ENCODE data around the gene UVSSA. TPM values are rescaled to one million over a fixed set of nuclear protein-coding genes. Genes with fewer than 3 reads are reported as not detected.
"Not testable (repeated sequence)": the region's sequence is repeated elsewhere in the genome, so short reads cannot be mapped to it uniquely, and the experiment has no call there.

Gene UVSSA
- total and polyA plus RNA-seq, 5 experiments from 2014 or later: 1.9 to 39.5 (median 6.2) TPM

GRCh38 chr4:1416948-1417260, 69.9 kb downstream of the UVSSA start:
- DNase-seq: peak in 1 of 10 donors; percentile 38
- POLR2A ChIA-PET: no interaction called here
- no peak overlapping the region for H3K27ac Mint-ChIP-seq
- peak overlapping the region in 1 of 10 donors; percentile 9 for H3K4me3 Mint-ChIP-seq
- H3K36me3 Mint-ChIP-seq: peaks cover 0 to 7% (median 0%) of the 10 kb centered on the region in 3 donors
- H3K9me3 Mint-ChIP-seq: peaks cover 0 to 5% (median 0%) of the 10 kb centered on the region in 9 donors
- H3K4me1 Mint-ChIP-seq: peaks cover 0 to 12% (median under 1%) of the 10 kb centered on the region in 4 donors
- peaks cover 18 to 66% (median 36%) of the 10 kb centered on the region in 5 donors for H3K27me3 Mint-ChIP-seq
- ATAC-seq: no peak

GRCh38 chr4:1417522-1418390, 70.7 kb downstream of the UVSSA start:
- H3K27me3 Mint-ChIP-seq: peaks cover 17 to 59% (median 37%) of the 10 kb centered on the region in 5 donors
- no peak overlapping the region for H3K4me3 Mint-ChIP-seq
- POLR2A ChIA-PET: no interaction called here
- DNase-seq: peak in 1 of 10 donors; percentile 45
- no peak for ATAC-seq
- peaks cover 0 to 7% (median 0%) of the 10 kb centered on the region in 3 donors for H3K36me3 Mint-ChIP-seq
- no peak overlapping the region for H3K27ac Mint-ChIP-seq
- peaks cover 0 to 12% (median under 1%) of the 10 kb centered on the region in 4 donors for H3K4me1 Mint-ChIP-seq
- H3K9me3 Mint-ChIP-seq: peaks cover 0 to 5% (median 0%) of the 10 kb centered on the region in 9 donors

- H3K9me3 Mint-ChIP-seq: peaks cover 0 to 5% (median 0%) of the 10 kb centered on the region in 9 donors
- peaks cover 0 to 7% (median 0%) of the 10 kb centered on the region in 3 donors for H3K36me3 Mint-ChIP-seq
- POLR2A ChIA-PET: no interaction called here
- H3K4me3 Mint-ChIP-seq: no peak overlapping the region
- H3K27me3 Mint-ChIP-seq: peaks cover 15 to 51% (median 38%) of the 10 kb centered on the region in 5 donors
- no peak overlapping the region for H3K27ac Mint-ChIP-seq
- peaks cover 0 to 10% (median under 1%) of the 10 kb centered on the region in 4 donors for H3K4me1 Mint-ChIP-seq
- ATAC-seq: no peak
- peak in 2 of 10 donors; percentile 9 to 45 for DNase-seq
Observed at GRCh38 chr4:1418494-1419285, 71.7 kb downstream of the UVSSA start.

- Mint-ChIP-seq H3K27me3 (peaks cover 17 to 57% (median 42%) of the 10 kb centered on the region in 5 donors), H3K27ac (peak overlapping the region in 1 of 10 donors; percentile 52), H3K4me3 (no peak overlapping the region), H3K9me3 (peaks cover 0 to 5% (median 0%) of the 10 kb centered on the region in 9 donors), H3K4me1 (peaks cover 0 to 7% (median under 1%) of the 10 kb centered on the region in 4 donors), H3K36me3 (peaks cover 0 to 4% (median 0%) of the 10 kb centered on the region in 3 donors)
- DNase-seq (no peak), ATAC-seq (no peak)
- POLR2A ChIA-PET: no interaction called here
Observed at GRCh38 chr4:1419708-1420107, 72.7 kb downstream of the UVSSA start.

- no peak overlapping the region for H3K27ac Mint-ChIP-seq
- H3K36me3 Mint-ChIP-seq: peaks cover 0 to under 1% (median 0%) of the 10 kb centered on the region in 3 donors
Observed at GRCh38 chr4:1421657-1422056, 74.6 kb downstream of the UVSSA start.

GRCh38 chr4:1427010-1427409, 80.0 kb downstream of the UVSSA start:
- ATAC-seq (no peak), DNase-seq (no peak)
- no peaks in the 10 kb centered on the region for H3K4me1 Mint-ChIP-seq
- no peaks in the 10 kb centered on the region for H3K36me3 Mint-ChIP-seq
- no peak overlapping the region for H3K4me3 Mint-ChIP-seq
- H3K27ac Mint-ChIP-seq: peak overlapping the region in 1 of 10 donors; percentile 65
- H3K9me3 Mint-ChIP-seq: peaks cover 0 to 2% (median 0%) of the 10 kb centered on the region in 9 donors
- POLR2A ChIA-PET: no interaction called here
- H3K27me3 Mint-ChIP-seq: peaks cover 15 to 43% (median 28%) of the 10 kb centered on the region in 5 donors

More at GRCh38 chr4:1421657-1422056, 74.6 kb downstream of the UVSSA start:
- POLR2A ChIA-PET: no interaction called here
- H3K9me3 Mint-ChIP-seq: peaks cover 0 to 2% (median 0%) of the 10 kb centered on the region in 9 donors
- H3K4me3 Mint-ChIP-seq: no peak overlapping the region
- no peaks in the 10 kb centered on the region for H3K4me1 Mint-ChIP-seq
- H3K27me3 Mint-ChIP-seq: peaks cover 18 to 60% (median 42%) of the 10 kb centered on the region in 5 donors
- no peak for DNase-seq
- ATAC-seq: no peak

- H3K27me3 Mint-ChIP-seq: peaks cover 0 to 32% (median 14%) of the 10 kb centered on the region in 5 donors
- H3K9me3 Mint-ChIP-seq, ATAC-seq, DNase-seq, H3K4me1 Mint-ChIP-seq, POLR2A ChIA-PET, H3K4me3 Mint-ChIP-seq, H3K36me3 Mint-ChIP-seq, H3K27ac Mint-ChIP-seq: not testable (repeated sequence)
Observed at GRCh38 chr4:1443688-1444172, 96.7 kb downstream of the UVSSA start.

Other genes with a start within 250 kb of the UVSSA start
- 1 to 10 TPM; 7.7 to 8.5 TPM for gene RNF212, start 233.6 kb upstream of the UVSSA start, total RNA-seq
- gene RNF212, start 233.6 kb upstream of the UVSSA start, polyA plus RNA-seq: 1 to 10 TPM; 3.1 to 4.4 (median 3.5) TPM
- 10 to 100 TPM; 16.5 to 16.6 TPM for gene SPON2, start 174.6 kb upstream of the UVSSA start, total RNA-seq
- gene SPON2, start 174.6 kb upstream of the UVSSA start, polyA plus RNA-seq: 10 to 100 TPM in 1 of 3 donors, 1 to 10 TPM in 2; 8.5 to 45.9 (median 9.5) TPM
- 100 to 1,000 TPM; 189 to 193 TPM for gene CTBP1, start 98.1 kb upstream of the UVSSA start, total RNA-seq
- 100 to 1,000 TPM in 1 of 3 donors, 10 to 100 TPM in 2; 51.0 to 104 (median 93.7) TPM for gene CTBP1, start 98.1 kb upstream of the UVSSA start, polyA plus RNA-seq
- gene MAEA, start 57.3 kb upstream of the UVSSA start, total RNA-seq: 100 to 1,000 TPM; 107 to 112 TPM
- 10 to 100 TPM; 56.7 to 75.1 (median 59.2) TPM for gene MAEA, start 57.3 kb upstream of the UVSSA start, polyA plus RNA-seq
- gene NKX1-1, start 59.2 kb downstream of the UVSSA start, total RNA-seq: not detected
- not detected for gene NKX1-1, start 59.2 kb downstream of the UVSSA start, polyA plus RNA-seq

Data from naive thymus-derived CD8-positive, alpha-beta T cell (primary cell).